Kidney (tissue), 14 donors: Measurements from ENCODE around the gene GSX2. TPM values are rescaled to one million over a fixed set of nuclear protein-coding genes. Genes with fewer than 3 reads are reported as not detected.

Experiments used
- DNase-seq, 5 donors: peaks; one replicate each; pipeline ENCODE4 v3.0.0-alpha.2; 2013 to 2020
- FAIRE-seq: peaks from 2 replicates; lab custom pipeline; 2012; peaks lifted over from hg19 to GRCh38; lab: Jason Lieb, UNC
- H3K27ac ChIP-seq, 2 donors: one replicate each; pipeline ENCODE4 v1.7.0; 2013; ENCODE audit warnings: low read depth in 2 of 2, low read length in 2 of 2, inconsistent platforms in 1 of 2
- H3K27me3 ChIP-seq: one replicate; pipeline ENCODE4 v1.7.1; 2013; ENCODE audit warnings: low read length, inconsistent platforms; ENCODE audit not compliant: control insufficient read depth, insufficient read depth
- H3K36me3 ChIP-seq, 3 donors: one replicate each; pipeline versions ENCODE4 v1.7.0 to v1.7.1; 2013; ENCODE audit warnings: low read length in 3 of 3, control low read depth in 1 of 3, inconsistent platforms in 1 of 3; ENCODE audit not compliant: insufficient read depth in 3 of 3, control insufficient read depth in 2 of 3
- H3K4me1 ChIP-seq, 3 donors: one replicate each; pipeline versions ENCODE4 v1.7.0 to v1.7.1; 2013; ENCODE audit warnings: low read length in 3 of 3, inconsistent platforms in 1 of 3, low read depth in 1 of 3; ENCODE audit not compliant: control insufficient read depth in 2 of 3, insufficient read depth in 2 of 3
- H3K4me3 ChIP-seq, 3 donors: one replicate each; pipeline versions ENCODE4 v1.7.0 to v1.8.1; 2013; ENCODE audit warnings: low read length in 3 of 3, control low read depth in 1 of 3, inconsistent platforms in 1 of 3
- H3K9ac ChIP-seq, 3 donors: one replicate each; pipeline versions ENCODE4 v1.7.0 to v1.7.1; 2013; ENCODE audit warnings: low read length in 3 of 3, control low read depth in 1 of 3, inconsistent platforms in 1 of 3
- H3K9me3 ChIP-seq, 3 donors: one replicate each; pipeline versions ENCODE4 v1.7.0 to v1.7.1; 2013; ENCODE audit warnings: low read length in 3 of 3, control low read depth in 1 of 3, inconsistent platforms in 1 of 3; ENCODE audit not compliant: control insufficient read depth in 2 of 3, insufficient read depth in 1 of 3
- intact Hi-C: fragments of 100-400 bp; cut with DNase I; formaldehyde crosslinking; loops from one replicate; pipeline ENCODE4 v1.11.1; 2022
- polyA plus RNA-seq: library from polyadenylated mRNA; stranded (reverse); fragments of 350-450 nt; fragmentation: Illumina TruSeq; extraction: RNeasy Lipid Tissue Mini Kit (QIAGEN cat#74804); gene quantifications from one replicate; pipeline ENCODE4 v1.2.3, GENCODE V29; 2014; ENCODE audit warnings: low read depth, low replicate concordance; ENCODE audit not compliant: insufficient read depth
- total RNA-seq: library from RNA; stranded (reverse); fragmentation: NEBNext Ultra II Directional; extraction: Animal tissue kit (Norgen Biotek cat#: 25700); gene quantifications from one replicate; pipeline ENCODE4 v1.2.1, GENCODE V29; 2021
- TF ChIP-seq, protein P1 (sequence below): IDR thresholded peaks from 3 replicates; pipeline ENCODE4 v1.5.1; 2012; ENCODE audit warnings: mild to moderate bottlenecking, moderate library complexity, borderline replicate concordance; ENCODE audit not compliant: insufficient read depth; ENCODE audit errors: extremely low read depth
- donor health status: control.
- donor health status: control.
- donor health status: control.
- donor health status: control.
- donor health status: control.
- donor health status: DM: yes; HTN: yes; CAD: no.
- donor health status: Normal renal cell carcinoma (clear cell type).

Gene GSX2
- total and polyA plus RNA-seq, 2 donors from 2014 or later: not detected

DNA sequence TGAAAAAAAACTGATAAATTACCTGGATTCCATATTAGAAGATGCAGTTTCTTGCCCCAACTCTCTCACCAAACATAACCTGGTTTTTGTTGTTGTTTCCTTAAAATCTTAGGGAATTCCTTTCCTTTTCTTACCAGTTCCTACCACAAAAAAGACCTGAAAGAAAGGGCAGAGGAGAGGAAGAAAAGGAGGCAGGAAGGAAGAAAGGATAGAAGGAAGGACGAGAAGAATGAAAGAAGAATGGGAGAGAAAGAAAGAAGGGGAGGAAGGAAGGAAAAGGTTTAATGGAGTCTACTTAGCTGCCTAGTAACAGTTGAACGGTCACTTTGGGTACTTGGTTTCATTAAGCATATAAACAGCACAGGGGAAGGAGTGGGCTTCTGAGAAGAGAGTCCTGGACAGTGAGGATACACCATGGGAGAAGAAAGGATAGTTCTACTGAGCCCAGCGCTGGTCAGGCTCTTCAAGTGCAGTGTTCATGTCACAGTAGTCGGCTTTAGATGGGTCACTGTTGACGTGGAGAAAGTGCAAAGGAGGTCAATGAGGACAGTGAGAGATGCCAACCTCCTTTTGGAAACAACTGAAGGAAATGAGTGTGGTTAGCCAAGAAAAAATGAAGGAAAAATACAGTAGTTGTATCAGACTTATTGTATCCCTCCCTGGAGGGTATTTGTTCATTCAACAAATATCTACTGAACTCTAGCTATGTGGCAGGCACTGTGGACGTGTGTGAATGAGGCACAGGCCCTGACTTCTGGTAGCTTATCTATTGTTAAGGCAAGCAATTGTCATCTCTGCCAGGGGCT lies 34.5 kb upstream of the GSX2 start:
- H3K4me3 ChIP-seq: peak overlapping the region in 2 of 3 donors; percentile 76 to 77
- H3K27ac ChIP-seq: peak overlapping the region; percentile 70 to 71
- peak overlapping the region in 1 of 3 donors; percentile 65 for H3K9ac ChIP-seq
- DNase-seq: no peak
- FAIRE-seq: no peak
- no peaks in the 10 kb centered on the region for H3K27me3 ChIP-seq
- no peaks in the 10 kb centered on the region for H3K9me3 ChIP-seq
- no peaks in the 10 kb centered on the region for H3K36me3 ChIP-seq
- intact Hi-C loops: no loop called here
- TF ChIP-seq, protein P1, sequence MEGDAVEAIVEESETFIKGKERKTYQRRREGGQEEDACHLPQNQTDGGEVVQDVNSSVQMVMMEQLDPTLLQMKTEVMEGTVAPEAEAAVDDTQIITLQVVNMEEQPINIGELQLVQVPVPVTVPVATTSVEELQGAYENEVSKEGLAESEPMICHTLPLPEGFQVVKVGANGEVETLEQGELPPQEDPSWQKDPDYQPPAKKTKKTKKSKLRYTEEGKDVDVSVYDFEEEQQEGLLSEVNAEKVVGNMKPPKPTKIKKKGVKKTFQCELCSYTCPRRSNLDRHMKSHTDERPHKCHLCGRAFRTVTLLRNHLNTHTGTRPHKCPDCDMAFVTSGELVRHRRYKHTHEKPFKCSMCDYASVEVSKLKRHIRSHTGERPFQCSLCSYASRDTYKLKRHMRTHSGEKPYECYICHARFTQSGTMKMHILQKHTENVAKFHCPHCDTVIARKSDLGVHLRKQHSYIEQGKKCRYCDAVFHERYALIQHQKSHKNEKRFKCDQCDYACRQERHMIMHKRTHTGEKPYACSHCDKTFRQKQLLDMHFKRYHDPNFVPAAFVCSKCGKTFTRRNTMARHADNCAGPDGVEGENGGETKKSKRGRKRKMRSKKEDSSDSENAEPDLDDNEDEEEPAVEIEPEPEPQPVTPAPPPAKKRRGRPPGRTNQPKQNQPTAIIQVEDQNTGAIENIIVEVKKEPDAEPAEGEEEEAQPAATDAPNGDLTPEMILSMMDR: no peak
- peaks cover 3 to 15% (median 5%) of the 10 kb centered on the region in 3 donors for H3K4me1 ChIP-seq

DNA sequence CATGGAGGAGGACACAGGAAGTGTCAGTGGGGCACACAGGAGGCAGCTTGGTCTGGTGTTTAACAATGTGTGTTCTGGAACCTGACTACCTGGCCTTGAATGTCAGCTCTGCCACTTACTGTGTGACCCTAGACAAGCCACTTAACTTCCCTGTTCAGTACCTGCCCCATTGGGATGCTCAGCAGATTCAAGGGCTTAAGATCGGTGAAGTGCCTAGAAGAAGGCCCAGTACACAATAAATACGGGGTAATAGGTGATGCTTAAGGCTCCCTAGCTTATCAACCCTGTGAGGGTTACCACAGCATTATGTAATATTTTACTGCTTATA lies 33.9 kb upstream of the GSX2 start:
- intact Hi-C loops: no loop called here
- FAIRE-seq (no peak), DNase-seq (no peak)
- no peaks in the 10 kb centered on the region for H3K9me3 ChIP-seq
- H3K9ac ChIP-seq: no peak overlapping the region
- no peaks in the 10 kb centered on the region for H3K27me3 ChIP-seq
- TF ChIP-seq, protein P1: no peak
- H3K4me3 ChIP-seq: no peak overlapping the region
- H3K4me1 ChIP-seq: peaks cover 3 to 15% (median 5%) of the 10 kb centered on the region in 3 donors
- no peaks in the 10 kb centered on the region for H3K36me3 ChIP-seq
- H3K27ac ChIP-seq: peak overlapping the region in 1 of 2 donors; percentile 71

DNA sequence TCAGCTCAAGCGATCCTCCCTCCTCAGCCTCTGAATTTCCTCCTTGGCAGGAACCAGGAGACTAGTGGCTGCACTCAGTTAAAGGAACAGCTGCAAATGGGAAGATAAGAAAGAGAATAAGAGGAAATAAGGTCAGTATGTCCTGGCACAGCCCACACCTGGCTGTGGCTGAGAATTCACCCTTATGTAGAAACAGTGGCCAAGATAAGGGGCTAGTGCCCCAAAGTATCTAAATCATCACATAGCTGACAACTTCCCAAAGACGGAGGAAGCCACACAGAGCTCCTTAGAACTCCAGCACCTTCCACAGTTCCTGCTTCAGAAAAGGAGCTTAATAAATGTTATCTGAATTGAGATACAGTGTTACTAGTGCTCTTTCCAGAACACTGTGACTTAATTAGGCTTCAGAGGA lies 33.2 kb upstream of the GSX2 start:
- Histone ChIP-seq H3K9ac (no peak overlapping the region), H3K9me3 (no peaks in the 10 kb centered on the region), H3K36me3 (no peaks in the 10 kb centered on the region), H3K27me3 (no peaks in the 10 kb centered on the region), H3K27ac (peak overlapping the region; percentile 20 to 39), H3K4me1 (peaks cover 3 to 15% (median 5%) of the 10 kb centered on the region in 3 donors), H3K4me3 (no peak overlapping the region)
- intact Hi-C loops: no loop called here
- DNase-seq (no peak), FAIRE-seq (no peak)
- TF ChIP-seq, protein P1: no peak
